Esophagus squamous epithelium (tissue), 5 donors: ENCODE measurements around the gene MPND. TPM values are rescaled to one million over a fixed set of nuclear protein-coding genes. Genes with fewer than 3 reads are reported as not detected.

ENCODE experiments used
- DNase-seq: peaks from one replicate; lab custom pipeline; 2025; lab: John Stamatoyannopoulos, UW
- H3K27ac ChIP-seq, 4 donors: fragments of 200-600 bp; sonication (generic); one replicate each; pipeline ENCODE4 v1.5.1; 2016 to 2019; ENCODE audit warnings: mild to moderate bottlenecking in 1 of 4
- H3K27me3 ChIP-seq, 4 donors: fragments of 200-600 bp; sonication (generic); 1 replicate in 3 of 4; 2 replicates in 1 of 4; pipeline versions ENCODE4 v1.5.1 to v1.6.0; 2017 to 2021; ENCODE audit warnings: antibody characterized with exemption in 1 of 4
- H3K36me3 ChIP-seq, 3 donors: fragments of 200-600 bp; sonication (generic); one replicate each; pipeline ENCODE4 v1.5.1; 2016 to 2019
- H3K4me1 ChIP-seq, 3 donors: fragments of 200-600 bp; sonication (generic); one replicate each; pipeline ENCODE4 v1.5.1; 2017 to 2019
- H3K4me3 ChIP-seq, 4 donors: fragments of 200-600 bp; sonication (generic); 1 replicate in 3 of 4; 2 replicates in 1 of 4; pipeline ENCODE4 v1.5.1; 2016 to 2019; ENCODE audit warnings: mild to moderate bottlenecking in 2 of 4, moderate library complexity in 1 of 4
- H3K9me3 ChIP-seq, 3 donors: fragments of 200-600 bp; sonication (generic); one replicate each; pipeline ENCODE4 v1.5.1; 2016 to 2019
- CTCF ChIP-seq, 6 experiments: fragments of 450-650 bp in 4 of 6; fragments of 200-600 bp in 2 of 6; sonication (generic) in 2 of 6; IDR thresholded peaks; one replicate each; pipeline ENCODE4 v1.5.1; 2016 to 2019; ENCODE audit warnings: antibody characterized with exemption in 6 of 6, mild to moderate bottlenecking in 4 of 6, moderate library complexity in 4 of 6
- POLR2A ChIP-seq, 4 donors: fragments of 450-650 bp; IDR thresholded peaks; one replicate each; pipeline ENCODE4 v1.6.1; 2017; ENCODE audit warnings: antibody characterized with exemption in 4 of 4, mild to moderate bottlenecking in 4 of 4, moderate library complexity in 3 of 4
- WGBS, 2 donors: methylation state at CpG; one replicate each; pipeline ENCODE4 v1.1.5; 2018; 5-methylcytosine and 5-hydroxymethylcytosine counted together
- intact Hi-C: fragments of 100-400 bp; cut with DNase I; formaldehyde crosslinking; loops from one replicate; pipeline ENCODE4 v1.15.0; 2022
- total RNA-seq, 4 donors: library from RNA; depleted of rRNA; stranded (reverse); fragments of >200 nt; gene quantifications; one replicate each; pipeline ENCODE4 v1.1.0, GENCODE V29; 2016
- donor health status: DM: yes; HTN: yes; CAD: no.

The MPND gene
- total RNA-seq, result 10 to 100 TPM in 1 of 4 donors, 1 to 10 TPM in 3; 2.5 to 11.1 (median 6.5) TPM

- peak within 1 kb of the TSS; percentile 57 to 94 (median 78) for H3K4me3 ChIP-seq
- intact Hi-C loops, result no loop called here
- peaks cover 0 to 32% (median 0%) of the 10 kb centered on the region in 3 donors for H3K36me3 ChIP-seq
- peak; percentile 63 for DNase-seq
- H3K4me1 ChIP-seq, result peaks cover 14 to 39% (median 20%) of the 10 kb centered on the region in 3 donors
- TF ChIP-seq CTCF (IDR thresholded peaks at IDR 0.05) (no peak), POLR2A (IDR thresholded peaks at IDR 0.05) (peak in 2 of 4 donors; percentile 30 to 56)
- no peaks in the 10 kb centered on the region for H3K9me3 ChIP-seq
- no peaks in the 10 kb centered on the region for H3K27me3 ChIP-seq
- peak within 1 kb of the TSS; percentile 94 to 98 (median 94) for H3K27ac ChIP-seq
- 0 to 44% methylated on average over 2 to 4 of the region's 101 CpGs for WGBS, 2 donors
Measured at GRCh38 chr19:4343370-4344307, at the start of gene MPND. MPND (plus strand) TSS chr19:4343562; CDS start chr19:4343594, 32 bp downstream.

- DNase-seq, result no peak
- intact Hi-C loops, result no loop called here
- WGBS, 2 donors, result 38 to 42% methylated on average over 5 of the region's 10 CpGs
Measured at GRCh38 chr19:4294389-4294788, 49.0 kb upstream of the MPND start.

GRCh38 chr19:4295972-4296771, 47.2 kb upstream of the MPND start:
- intact Hi-C loops, result no loop called here
- peaks cover 0 to 35% (median 0%) of the 10 kb centered on the region in 4 donors for H3K27me3 ChIP-seq
- DNase-seq, result no peak
- no peak for TF ChIP-seq POLR2A (IDR thresholded peaks at IDR 0.05)
- no peak for TF ChIP-seq CTCF (IDR thresholded peaks at IDR 0.05)
- 15 to 53% methylated on average over 4 to 9 of the region's 14 CpGs for WGBS, 2 donors
- no peak overlapping the region for H3K27ac ChIP-seq
- no peaks in the 10 kb centered on the region for H3K36me3 ChIP-seq
- H3K4me1 ChIP-seq, result no peaks in the 10 kb centered on the region
- no peak overlapping the region for H3K4me3 ChIP-seq
- H3K9me3 ChIP-seq, result no peaks in the 10 kb centered on the region

More at GRCh38 chr19:4294389-4294788, 49.0 kb upstream of the MPND start:
- Histone ChIP-seq H3K9me3 (no peaks in the 10 kb centered on the region), H3K4me3 (no peak overlapping the region), H3K27me3 (peaks cover 0 to 47% (median 0%) of the 10 kb centered on the region in 4 donors), H3K4me1 (no peaks in the 10 kb centered on the region), H3K27ac (no peak overlapping the region), H3K36me3 (no peaks in the 10 kb centered on the region)
- TF ChIP-seq CTCF (IDR thresholded peaks at IDR 0.05) (no peak), POLR2A (IDR thresholded peaks at IDR 0.05) (no peak)

GRCh38 chr19:4297901-4298809, 45.2 kb upstream of the MPND start:
- no peak for DNase-seq
- TF ChIP-seq POLR2A (IDR thresholded peaks at IDR 0.05), result no peak
- TF ChIP-seq CTCF (IDR thresholded peaks at IDR 0.05), result no peak
- no peaks in the 10 kb centered on the region for H3K9me3 ChIP-seq
- H3K4me3 ChIP-seq, result no peak overlapping the region
- H3K4me1 ChIP-seq, result no peaks in the 10 kb centered on the region
- 68 to 75% methylated on average over 15 to 17 of the region's 27 CpGs for WGBS, 2 donors
- peaks cover 0 to 29% (median 0%) of the 10 kb centered on the region in 4 donors for H3K27me3 ChIP-seq
- H3K36me3 ChIP-seq, result no peaks in the 10 kb centered on the region
- no peak overlapping the region for H3K27ac ChIP-seq
- intact Hi-C loops, result no loop called here
